Natural killer cell (primary cell): ENCODE results near the gene TRANK1. TPM values are rescaled to one million over a fixed set of nuclear protein-coding genes. Genes with fewer than 3 reads are reported as not detected.
A peak's percentile ranks its signal among the peaks of the same experiment; 100 is the strongest.

Experiments used
- ATAC-seq, 3 donors: fragments of 150-1000 bp in 2 of 3; fragments of 200-7000 bp in 1 of 3; cut with Tn5 transposase; 1 replicate in 1 of 3; 2 replicates in 2 of 3; pipeline ENCODE4 v1.10.0; 2021; ENCODE audit warnings: mild to moderate bottlenecking in 2 of 3, moderate library complexity in 2 of 3
- DNase-seq, 2 donors: peaks; one replicate each; pipeline versions ENCODE4 v3.0.0 to v3.0.0-alpha.2; 2013 to 2021; ENCODE audit warnings: mixed read lengths in 1 of 2
- H3K27ac ChIP-seq: one replicate; pipeline ENCODE4 v1.5.1; 2013; ENCODE audit warnings: mild to moderate bottlenecking, low read length
- H3K27me3 ChIP-seq: one replicate; pipeline ENCODE4 v1.6.1; 2013; ENCODE audit warnings: low read length; ENCODE audit not compliant: control insufficient read depth, insufficient read depth
- H3K36me3 ChIP-seq: one replicate; pipeline ENCODE4 v1.6.1; 2013; ENCODE audit warnings: low read length; ENCODE audit not compliant: control insufficient read depth, insufficient read depth
- H3K4me1 ChIP-seq: one replicate; pipeline ENCODE4 v1.6.1; 2013; ENCODE audit warnings: low read length; ENCODE audit not compliant: control insufficient read depth, insufficient read depth
- H3K4me3 ChIP-seq: one replicate; pipeline ENCODE4 v1.5.1; 2013; ENCODE audit warnings: low read length
- H3K9me3 ChIP-seq: one replicate; pipeline ENCODE4 v1.6.1; 2013; ENCODE audit warnings: low read length; ENCODE audit not compliant: control insufficient read depth, insufficient read depth
- H3K27ac Mint-ChIP-seq, 2 donors: one replicate each; pipeline ENCODE4 v1.8.0; 2022; ENCODE audit warnings: mild to moderate bottlenecking in 2 of 2, mixed read lengths in 2 of 2, moderate library complexity in 1 of 2
- H3K27me3 Mint-ChIP-seq, 2 donors: one replicate each; pipeline ENCODE4 v1.8.0; 2022; ENCODE audit warnings: low read depth in 2 of 2, mixed read lengths in 2 of 2
- H3K36me3 Mint-ChIP-seq: one replicate; pipeline ENCODE4 v1.8.0; 2022; ENCODE audit warnings: mixed read lengths
- H3K4me1 Mint-ChIP-seq, 2 donors: one replicate each; pipeline ENCODE4 v1.8.0; 2022; ENCODE audit warnings: mixed read lengths in 2 of 2
- H3K4me3 Mint-ChIP-seq: one replicate; pipeline ENCODE4 v1.8.0; 2022; ENCODE audit warnings: mild to moderate bottlenecking, moderate library complexity, mixed read lengths
- H3K9me3 Mint-ChIP-seq, 2 donors: one replicate each; pipeline ENCODE4 v1.8.0; 2022; ENCODE audit warnings: mixed read lengths in 2 of 2
- CTCF ChIP-seq: fragments of 200-600 bp; IDR thresholded peaks from one replicate; pipeline ENCODE4 v1.8.0; 2022; ENCODE audit warnings: antibody characterized with exemption
- WGBS: methylation state at CpG from one replicate; pipeline ENCODE4 v1.1.7; 2013; ENCODE audit warnings: missing lambda C conversion rate; ENCODE audit not compliant: insufficient coverage; 5-methylcytosine and 5-hydroxymethylcytosine counted together
- intact Hi-C: fragments of 100-400 bp; cut with micrococcal nuclease; formaldehyde crosslinking; loops from one replicate; pipeline ENCODE4 v1.14.2; 2022
- total RNA-seq, 4 donors: library from RNA; stranded (reverse); fragments of 120-200 nt in 1 of 4; gene quantifications; one replicate each; pipeline versions ENCODE4 v1.2.3 to v1.2.4, GENCODE V29; 2013 to 2022

Gene TRANK1
- total RNA-seq, 3 donors from 2014 or later (not counting 1 experiment from before 2014, with no cell fraction given): 105 to 158 (median 139) TPM

- 88% methylated on average over 3 of the region's 3 CpGs for WGBS
- no peaks in the 10 kb centered on the region for H3K36me3 Mint-ChIP-seq
These were observed 124.8 kb downstream of the TRANK1 start for GRCh38 chr3:36820083-36820482.

GRCh38 chr3:36817806-36818533 is 126.9 kb downstream of the TRANK1 start:
- Mint-ChIP-seq H3K27me3 (no peaks in the 10 kb centered on the region), H3K4me1 (peaks cover 2 to 5% of the 10 kb centered on the region in 2 donors), H3K4me3 (no peak overlapping the region), H3K36me3 (no peaks in the 10 kb centered on the region), H3K27ac (peak overlapping the region in 1 of 2 donors; percentile 64), H3K9me3 (no peaks in the 10 kb centered on the region)
- WGBS: 89% methylated on average over 6 of the region's 6 CpGs
- H3K36me3 ChIP-seq: peaks cover 3% of the 10 kb centered on the region
- no peak overlapping the region for H3K4me3 ChIP-seq
- TF ChIP-seq CTCF: no peak
- H3K27ac ChIP-seq: no peak overlapping the region
- intact Hi-C loops: no loop called here
- no peak for DNase-seq
- H3K27me3 ChIP-seq: no peaks in the 10 kb centered on the region
- no peaks in the 10 kb centered on the region for H3K9me3 ChIP-seq
- no peak for ATAC-seq
- H3K4me1 ChIP-seq: no peaks in the 10 kb centered on the region

More at GRCh38 chr3:36820083-36820482, 124.8 kb downstream of the TRANK1 start:
- ATAC-seq (no peak), DNase-seq (no peak)
- Mint-ChIP-seq H3K4me1 (peaks cover 5 to 7% of the 10 kb centered on the region in 2 donors), H3K27me3 (no peaks in the 10 kb centered on the region), H3K9me3 (no peaks in the 10 kb centered on the region), H3K27ac (peak overlapping the region in 1 of 2 donors; percentile 35), H3K4me3 (no peak overlapping the region)
- intact Hi-C loops: no loop called here
- H3K27me3 ChIP-seq: no peaks in the 10 kb centered on the region
- no peak overlapping the region for H3K27ac ChIP-seq
- H3K4me3 ChIP-seq: no peak overlapping the region
- peaks cover 14% of the 10 kb centered on the region for H3K36me3 ChIP-seq
- TF ChIP-seq CTCF: no peak
- no peaks in the 10 kb centered on the region for H3K9me3 ChIP-seq
- no peaks in the 10 kb centered on the region for H3K4me1 ChIP-seq

- Mint-ChIP-seq H3K9me3 (no peaks in the 10 kb centered on the region), H3K27ac (no peak overlapping the region), H3K4me3 (no peak overlapping the region), H3K36me3 (no peaks in the 10 kb centered on the region), H3K27me3 (no peaks in the 10 kb centered on the region), H3K4me1 (peaks cover 0 to 5% of the 10 kb centered on the region in 2 donors)
- H3K36me3 ChIP-seq: no peaks in the 10 kb centered on the region
- intact Hi-C loops: no loop called here
- no peak for TF ChIP-seq CTCF
- no peak overlapping the region for H3K4me3 ChIP-seq
- no peak overlapping the region for H3K27ac ChIP-seq
- H3K9me3 ChIP-seq: no peaks in the 10 kb centered on the region
- no peak for DNase-seq
- no peak for ATAC-seq
- H3K4me1 ChIP-seq: no peaks in the 10 kb centered on the region
- no peaks in the 10 kb centered on the region for H3K27me3 ChIP-seq
- WGBS: 97% methylated on average over 8 of the region's 9 CpGs
These were observed 129.5 kb downstream of the TRANK1 start for GRCh38 chr3:36815375-36815774.

- DNase-seq: no peak
- Histone ChIP-seq H3K27me3 (no peaks in the 10 kb centered on the region), H3K36me3 (no peaks in the 10 kb centered on the region), H3K27ac (no peak overlapping the region), H3K4me3 (no peak overlapping the region), H3K9me3 (no peaks in the 10 kb centered on the region), H3K4me1 (no peaks in the 10 kb centered on the region)
- Mint-ChIP-seq H3K27me3 (no peaks in the 10 kb centered on the region), H3K4me3 (no peak overlapping the region), H3K4me1 (peaks cover 0 to 5% of the 10 kb centered on the region in 2 donors), H3K27ac (no peak overlapping the region), H3K9me3 (no peaks in the 10 kb centered on the region), H3K36me3 (no peaks in the 10 kb centered on the region)
- TF ChIP-seq CTCF: no peak
- no peak for ATAC-seq
- intact Hi-C loops: no loop called here
- 83% methylated on average over 3 of the region's 4 CpGs for whole genome bisulfite sequencing
These were observed 130.1 kb downstream of the TRANK1 start for GRCh38 chr3:36814776-36815175.
